GM13977 (cell line): ENCODE data around the gene EHD2.
A peak's percentile ranks its signal among the peaks of the same experiment; 100 is the strongest.
"Not testable (repeated sequence)": the region's sequence is repeated elsewhere in the genome, so short reads cannot be mapped to it uniquely, and the experiment has no call there.

Experiments used
- DNase-seq: peaks from one replicate; pipeline ENCODE4 v3.0.0; 2012; ENCODE audit warnings: low spot score
- CTCF ChIP-seq: IDR thresholded peaks from 2 replicates; pipeline ENCODE4 v1.5.1; 2012; ENCODE audit warnings: mild to moderate bottlenecking, control low read depth; ENCODE audit not compliant: insufficient read depth; ENCODE audit errors: extremely low read depth, missing control alignments
- in situ Hi-C: fragments of 300-500 bp; cut with MboI; formaldehyde crosslinking; loops from one replicate; pipeline ENCODE4 v1.12.0; 2022; ENCODE audit warnings: low sequenced_read_pairs, low pct_unique_long_range_greater_than_20kb, mixed read lengths, inconsistent platforms; ENCODE audit not compliant: unreplicated experiment

EHD2 gene

GRCh38 chr19:47778049-47778953 lies 65.1 kb downstream of the EHD2 start, which contains the start of gene SELENOW:
Gene SELENOW (plus strand): TSS chr19:47778703. CDS start chr19:47778786, 83 bp downstream.
- no peak for TF ChIP-seq CTCF
- peak; percentile 94 for DNase-seq
- in situ Hi-C loops = no loop called here

GRCh38 chr19:47778954-47779351 lies 65.7 kb downstream of the EHD2 start:
- DNase-seq = no peak
- peak; percentile 4 for TF ChIP-seq CTCF
- in situ Hi-C loops = no loop called here

GRCh38 chr19:47779524-47780214 lies 66.4 kb downstream of the EHD2 start:
- in situ Hi-C loops = no loop called here

GRCh38 chr19:47780215-47780551 lies 67.0 kb downstream of the EHD2 start:
- in situ Hi-C loops = no loop called here
- TF ChIP-seq CTCF = no peak
- no peak for DNase-seq

More at GRCh38 chr19:47779524-47780214, 66.4 kb downstream of the EHD2 start:
- no peak for TF ChIP-seq CTCF
- no peak for DNase-seq

GRCh38 chr19:47781590-47782262 lies 68.5 kb downstream of the EHD2 start:
- TF ChIP-seq CTCF = no peak
- no peak for DNase-seq
- in situ Hi-C loops = no loop called here

- TF ChIP-seq CTCF = no peak
- DNase-seq = no peak
- in situ Hi-C loops = no loop called here
These were observed 73.3 kb downstream of the EHD2 start for GRCh38 chr19:47786566-47786965.

GRCh38 chr19:47787307-47787706 lies 74.1 kb downstream of the EHD2 start:
- DNase-seq, in situ Hi-C loops: not testable (repeated sequence)

GRCh38 chr19:47789811-47790210 lies 76.6 kb downstream of the EHD2 start:
- in situ Hi-C loops, DNase-seq: not testable (repeated sequence)
